HG03558 (cell line): Measurements from ENCODE around the gene TMEM270.
"Not testable (repeated sequence)": the region's sequence is repeated elsewhere in the genome, so short reads cannot be mapped to it uniquely, and the experiment has no call there.

Source experiments
- ATAC-seq: cut with Tn5 transposase; IDR thresholded peaks from one replicate; pipeline ENCODE4 v1.9.1; 2021; ENCODE audit warnings: moderate number of reproducible peaks; ENCODE audit not compliant: unreplicated experiment; ENCODE audit errors: extremely low read depth

Gene TMEM270

GRCh38 chr7:73882047-73882402 is 21.1 kb downstream of the TMEM270 start:
- no peak for ATAC-seq

- ATAC-seq: not testable (repeated sequence)
Measured at GRCh38 chr7:73884867-73885422, 24.0 kb downstream of the TMEM270 start.

GRCh38 chr7:73885433-73885974 is 24.5 kb downstream of the TMEM270 start:
- ATAC-seq: no peak

GRCh38 chr7:73885975-73886798 is 25.2 kb downstream of the TMEM270 start:
- no peak for ATAC-seq

GRCh38 chr7:73887762-73888161 is 26.8 kb downstream of the TMEM270 start:
- ATAC-seq: no peak

- ATAC-seq: no peak
Measured at GRCh38 chr7:73888959-73889358, 28.0 kb downstream of the TMEM270 start.

GRCh38 chr7:73890555-73891147 is 29.7 kb downstream of the TMEM270 start:
- no peak for ATAC-seq

GRCh38 chr7:73891178-73891885 is 30.4 kb downstream of the TMEM270 start:
- no peak for ATAC-seq

GRCh38 chr7:73892003-73892999 is 31.3 kb downstream of the TMEM270 start:
- ATAC-seq: no peak

- ATAC-seq: no peak
Measured at GRCh38 chr7:73893342-73894101, 32.6 kb downstream of the TMEM270 start.

- no peak for ATAC-seq
Measured at GRCh38 chr7:73894166-73894565, 33.2 kb downstream of the TMEM270 start.

- ATAC-seq: no peak
Measured at GRCh38 chr7:73894733-73895551, 34.0 kb downstream of the TMEM270 start.

GRCh38 chr7:73895626-73896025 is 34.7 kb downstream of the TMEM270 start:
- ATAC-seq: no peak

- ATAC-seq: no peak
Measured at GRCh38 chr7:73896454-73896853, 35.5 kb downstream of the TMEM270 start.

GRCh38 chr7:73899731-73900142 is 38.8 kb downstream of the TMEM270 start:
- ATAC-seq: no peak

GRCh38 chr7:73900286-73900685 is 39.3 kb downstream of the TMEM270 start:
- no peak for ATAC-seq

GRCh38 chr7:73901231-73901822 is 40.4 kb downstream of the TMEM270 start:
- ATAC-seq: no peak
